HG02840 (cell line): ENCODE results near the gene EN1.

Experiments used
- ATAC-seq: cut with Tn5 transposase; IDR thresholded peaks from one replicate; pipeline ENCODE4 v1.9.1; 2021; ENCODE audit warnings: mild to moderate bottlenecking, moderate library complexity, moderate number of reproducible peaks; ENCODE audit not compliant: unreplicated experiment, low FRiP score

Gene EN1

GRCh38 chr2:118830118-118830517, 17.3 kb downstream of the EN1 start:
- no peak for ATAC-seq

DNA sequence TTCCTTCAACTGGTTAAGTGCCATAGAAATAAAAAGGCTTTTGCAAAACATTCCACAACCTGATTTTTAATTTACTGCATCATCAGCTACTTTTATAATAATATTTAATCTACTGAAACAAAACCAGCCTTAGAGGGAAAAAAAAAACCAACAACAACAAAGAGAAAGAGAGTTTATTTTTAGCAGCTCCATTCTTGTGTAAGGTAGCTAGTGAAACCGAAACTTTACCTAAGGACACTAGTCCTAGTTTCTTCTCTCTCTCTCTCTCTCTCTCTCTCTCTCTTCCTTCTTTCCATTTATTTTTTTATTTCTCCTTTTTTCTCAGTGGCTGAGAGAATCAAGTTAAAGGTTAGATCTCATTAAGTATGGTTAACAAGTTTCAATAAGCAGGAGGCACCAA, 21.4 kb downstream of the EN1 start:
- ATAC-seq: no peak

DNA sequence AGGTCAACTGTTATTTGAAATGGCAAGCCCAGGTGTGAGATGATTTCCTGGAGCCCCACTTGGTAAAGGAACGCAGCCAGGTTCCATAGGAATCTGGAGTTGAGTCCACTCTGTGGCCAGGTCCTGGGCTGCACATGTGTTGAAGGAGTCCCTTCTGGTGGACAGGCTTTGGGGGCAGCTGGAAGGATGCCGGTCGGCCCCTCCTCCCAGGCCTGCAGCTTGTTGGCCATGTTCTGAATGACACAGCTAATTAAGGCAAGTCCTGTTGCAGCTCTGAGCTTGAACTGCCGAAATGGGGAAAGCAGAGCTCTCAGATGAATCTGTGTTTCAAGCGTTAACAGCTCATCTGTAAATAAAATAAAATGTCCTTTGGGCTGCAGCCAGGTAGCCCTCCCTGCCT, 23.8 kb downstream of the EN1 start:
- ATAC-seq: no peak

GRCh38 chr2:118822572-118822971, 24.9 kb downstream of the EN1 start:
- no peak for ATAC-seq

DNA sequence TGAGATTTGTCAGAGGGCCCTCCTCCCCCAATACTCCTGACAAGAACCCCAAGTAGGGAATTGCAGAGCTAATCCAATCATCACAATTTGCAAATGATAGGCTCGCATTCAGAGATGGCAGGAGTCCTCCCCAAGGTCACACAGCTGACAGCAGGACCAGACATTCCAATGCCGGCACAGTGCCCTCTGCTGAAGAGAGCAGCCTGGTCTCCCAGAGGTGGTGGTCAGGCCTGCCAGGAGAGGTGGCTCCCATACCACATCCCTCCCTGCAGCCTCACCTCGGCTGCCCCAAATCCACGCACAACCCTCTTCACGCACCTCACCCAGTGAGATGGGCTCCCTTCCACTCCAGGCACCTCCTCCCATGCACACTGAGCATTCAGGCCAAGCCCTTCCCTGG, 25.4 kb downstream of the EN1 start:
- ATAC-seq: no peak

DNA sequence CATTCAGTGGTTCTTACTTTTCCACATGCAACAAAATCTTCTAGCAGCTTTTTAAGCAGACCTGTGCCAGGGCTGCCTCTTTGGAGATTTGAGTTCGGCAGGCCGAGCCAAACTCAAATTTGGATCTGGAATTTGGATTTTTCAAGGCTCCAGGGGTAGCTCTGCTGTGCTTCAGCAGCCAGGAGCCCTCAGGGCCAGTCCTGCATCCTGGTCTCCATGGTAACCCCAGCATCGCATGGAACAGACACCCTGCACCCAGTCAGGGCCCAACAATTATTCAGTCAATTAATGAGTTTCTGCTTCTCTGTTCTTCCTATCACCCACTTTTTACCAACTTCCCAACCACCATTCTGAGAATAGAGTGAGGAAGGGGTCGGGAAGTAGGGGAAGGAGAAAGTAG, 30.0 kb downstream of the EN1 start:
- no peak for ATAC-seq

DNA sequence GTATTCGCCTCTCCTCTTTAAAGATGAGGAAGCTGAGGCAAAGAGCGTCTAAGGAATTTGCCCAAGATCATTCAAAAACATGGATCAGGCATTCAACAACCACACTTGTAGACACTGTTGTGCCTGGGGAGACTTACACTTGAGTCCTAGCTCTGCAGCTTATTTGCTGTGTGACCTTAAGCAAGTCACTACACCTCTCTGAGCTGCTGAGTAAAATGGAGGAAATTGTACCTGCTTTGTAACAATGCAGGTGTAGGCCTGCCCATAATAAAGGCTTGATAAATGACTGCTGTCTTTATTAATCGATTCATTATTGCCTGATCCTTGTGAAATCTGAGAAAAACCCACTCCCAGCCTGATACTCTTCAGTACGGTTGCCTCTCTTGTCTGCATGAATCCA, 30.8 kb downstream of the EN1 start:
- ATAC-seq: no peak

GRCh38 chr2:118815731-118816130, 31.7 kb downstream of the EN1 start:
- ATAC-seq: no peak

GRCh38 chr2:118815314-118815713, 32.1 kb downstream of the EN1 start:
- no peak for ATAC-seq

GRCh38 chr2:118814368-118814767, 33.1 kb downstream of the EN1 start:
- no peak for ATAC-seq

- ATAC-seq: no peak
These were observed 33.7 kb downstream of the EN1 start for GRCh38 chr2:118813601-118814339.

DNA sequence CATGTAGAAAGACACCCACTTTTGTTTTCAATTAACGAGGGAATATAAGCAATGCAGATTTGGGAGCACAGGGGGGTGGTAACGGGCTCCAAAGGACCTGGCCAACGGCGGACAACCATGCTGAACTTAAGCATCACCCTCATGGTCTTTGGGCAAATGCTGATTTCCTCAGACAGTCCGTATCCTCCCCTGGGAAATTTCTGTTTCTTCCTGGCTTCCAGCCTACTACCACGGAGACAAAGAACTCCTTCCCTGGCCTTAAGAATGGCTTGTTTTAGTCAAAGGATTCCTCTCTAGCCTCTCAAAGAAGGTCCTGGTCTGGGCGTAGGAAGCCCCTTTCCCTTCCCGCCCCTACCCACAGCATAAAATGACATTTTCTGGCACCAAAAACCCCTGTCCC, 34.3 kb downstream of the EN1 start:
- ATAC-seq: no peak

- no peak for ATAC-seq
These were observed 34.9 kb downstream of the EN1 start for GRCh38 chr2:118812552-118812951.

DNA sequence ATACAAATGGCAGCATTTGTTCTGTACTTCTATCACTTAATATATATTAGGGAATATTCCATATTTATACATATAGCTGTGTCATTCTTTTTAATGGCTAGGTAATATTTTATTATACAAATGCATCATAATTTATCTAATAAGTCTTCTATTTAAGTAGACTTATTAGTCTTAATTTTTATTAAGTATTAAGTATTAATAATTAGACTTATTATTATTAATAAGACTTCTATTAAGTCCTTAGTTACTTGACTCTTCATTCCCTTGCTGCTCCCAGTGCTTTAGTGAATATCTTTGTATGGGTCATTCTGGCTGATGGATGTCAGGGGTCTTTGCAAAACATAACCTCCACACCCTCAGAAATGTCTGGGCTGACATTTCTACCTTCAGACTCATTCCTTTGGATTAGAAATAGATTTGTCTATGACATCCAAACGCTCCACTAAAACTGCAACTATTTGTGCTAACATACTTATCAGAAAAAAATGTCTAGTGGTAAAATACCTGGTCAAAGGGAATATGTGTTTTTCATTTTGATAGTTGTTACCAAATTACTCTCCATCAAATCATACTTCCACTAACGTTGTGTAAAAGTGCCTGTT, 35.8 kb downstream of the EN1 start:
- ATAC-seq: no peak

DNA sequence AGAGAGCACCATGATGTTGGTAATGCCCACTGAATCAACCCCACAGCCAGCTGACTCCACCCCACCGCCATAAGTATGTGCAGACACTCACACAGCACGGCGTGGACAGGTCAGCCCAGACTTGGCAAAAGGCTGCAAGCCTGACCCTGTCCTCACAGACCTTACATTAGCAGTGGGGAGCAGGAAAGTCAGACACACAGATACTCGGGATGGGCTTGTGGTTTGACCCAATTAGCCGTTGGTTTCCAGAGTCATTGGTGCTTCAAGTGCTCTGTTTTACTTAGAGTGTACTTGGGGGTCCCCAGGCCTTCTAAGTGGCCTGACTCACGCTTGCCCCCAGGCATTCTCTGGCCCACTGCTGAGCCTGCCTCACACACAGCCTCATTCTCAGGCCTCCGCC, 36.7 kb downstream of the EN1 start:
- no peak for ATAC-seq

DNA sequence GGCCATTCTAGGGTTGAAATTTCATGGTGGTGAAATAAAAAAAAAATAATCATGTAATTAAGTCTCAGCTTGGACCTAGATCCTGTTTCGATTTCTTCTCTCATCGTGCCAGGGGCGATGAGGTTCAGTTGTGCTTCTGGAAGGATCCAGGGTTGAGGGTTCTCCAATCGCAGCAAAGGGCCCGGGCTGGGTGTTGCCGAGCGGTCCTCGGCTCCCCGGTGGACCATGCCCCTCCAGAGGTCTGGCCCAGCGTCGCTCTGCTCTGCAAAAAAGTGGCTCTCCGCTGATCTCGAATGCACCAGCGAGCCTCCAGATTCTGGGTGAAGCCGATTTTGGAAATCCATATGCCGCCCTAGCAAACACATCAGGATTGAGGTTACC, 39.0 kb downstream of the EN1 start:
- ATAC-seq: no peak

GRCh38 chr2:118807668-118808428, 39.6 kb downstream of the EN1 start:
- ATAC-seq: no peak

DNA sequence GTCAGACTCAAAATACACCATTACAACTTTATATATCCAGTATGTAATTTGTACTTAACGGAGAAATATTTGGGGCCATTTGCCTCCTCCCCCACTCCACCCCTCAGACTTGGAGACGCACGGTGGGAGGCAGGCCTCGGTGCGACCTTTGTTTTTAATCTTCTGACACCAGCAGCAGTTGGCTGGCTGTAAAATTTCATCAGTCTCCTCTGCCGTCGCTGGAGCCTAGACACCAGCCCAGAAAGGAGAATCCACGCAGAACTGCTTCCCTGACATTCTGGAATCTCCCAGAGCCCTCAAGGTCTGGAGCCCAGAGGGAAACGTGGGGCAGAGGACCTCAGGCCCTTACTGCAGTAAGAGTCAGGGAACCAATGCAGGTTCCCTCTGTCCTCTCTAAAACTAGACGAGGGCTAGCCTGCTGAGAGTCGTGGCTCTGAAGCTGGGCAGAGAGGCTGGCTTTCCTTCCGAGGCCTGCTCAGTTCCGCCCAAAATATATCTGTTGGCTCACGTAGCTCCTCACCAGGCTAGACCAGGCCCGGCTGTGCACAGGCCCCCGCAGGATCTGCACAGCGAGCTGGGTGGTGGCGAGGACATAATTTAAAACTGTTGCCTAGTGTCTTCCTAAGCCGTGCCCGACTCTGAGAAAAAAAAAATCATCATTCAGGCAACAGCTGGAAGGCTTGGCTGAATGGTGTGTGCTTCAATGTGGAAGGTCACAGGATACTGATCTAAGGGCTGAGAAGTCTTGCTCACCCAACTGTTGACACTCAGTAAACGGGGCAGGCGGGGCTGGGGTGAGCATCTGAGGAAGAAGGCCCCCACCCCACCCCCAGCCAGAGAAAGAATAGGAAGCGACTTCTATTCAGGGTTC, 40.4 kb downstream of the EN1 start:
- no peak for ATAC-seq

DNA sequence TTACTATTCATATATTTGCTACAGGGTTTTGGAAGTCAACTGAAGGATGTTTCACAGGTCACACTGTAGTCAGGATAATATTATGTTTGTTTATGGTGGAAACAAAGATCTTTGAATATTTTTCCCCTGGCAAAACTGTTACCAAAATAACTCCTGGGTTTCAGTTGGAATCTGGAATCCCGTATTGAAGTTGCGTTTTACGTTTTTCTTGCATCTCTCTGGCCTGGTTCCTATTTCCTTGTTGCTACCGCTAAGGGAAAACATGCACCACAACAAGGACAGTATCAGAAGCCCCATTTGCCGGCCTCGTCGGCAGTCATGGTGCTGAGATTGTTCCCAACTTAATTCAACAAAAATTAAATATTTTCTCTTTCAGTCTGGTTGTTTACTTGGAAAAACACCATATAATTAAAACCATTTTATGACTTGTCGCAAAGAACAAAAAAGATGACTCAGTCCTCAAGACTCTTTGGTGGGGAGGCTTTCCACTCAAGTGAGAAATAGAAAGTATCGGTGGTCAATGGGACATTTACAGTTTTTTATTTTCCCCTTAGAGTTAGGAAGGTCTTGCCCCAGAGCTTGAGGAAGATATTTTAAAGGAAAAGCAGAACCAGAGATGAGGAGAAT, 42.3 kb downstream of the EN1 start:
- ATAC-seq: no peak

DNA sequence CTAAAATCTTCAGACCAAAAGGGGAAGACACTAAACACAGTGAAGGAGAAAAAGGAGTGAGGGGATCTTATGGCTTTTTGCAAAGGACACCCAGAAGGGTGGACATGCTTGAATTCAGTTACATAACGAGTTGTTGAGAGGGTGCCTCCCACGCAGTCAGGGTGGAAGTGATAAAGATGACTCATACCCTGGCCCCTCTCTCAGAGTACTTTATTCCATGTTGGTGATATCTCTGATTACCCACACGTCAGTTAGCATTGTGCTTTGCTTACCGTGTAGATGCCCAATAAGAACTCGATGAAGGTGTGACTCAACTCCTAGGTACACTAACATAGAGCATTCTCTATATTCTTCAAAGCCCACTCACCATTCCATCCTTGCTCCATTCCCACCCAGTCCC, 44.4 kb downstream of the EN1 start:
- ATAC-seq: no peak
